HepG2 (cell line): ENCODE data around the gene MTHFD1L. TPM values are rescaled to one million over a fixed set of nuclear protein-coding genes. Genes with fewer than 3 reads are reported as not detected.
A peak's percentile ranks its signal among the peaks of the same experiment; 100 is the strongest.

Experiments
- ASH2L ChIP-seq: fragments of 300-600, 200-600 bp; sonication (generic); IDR thresholded peaks from 2 replicates; pipeline ENCODE4 v1.7.0; 2017; ENCODE audit warnings: low read depth, mild to moderate bottlenecking, moderate library complexity, mixed read lengths, low read length; ENCODE audit not compliant: insufficient read length
- ATF1 ChIP-seq: IDR thresholded peaks from 2 replicates; pipeline ENCODE4 v1.6.1; 2016; ENCODE audit warnings: mild to moderate bottlenecking, control low read depth
- CTCF ChIP-seq: sonication (generic); formaldehyde crosslinking; IDR thresholded peaks from 2 replicates; pipeline ENCODE4 v1.5.0; 2020; ENCODE audit warnings: mild to moderate bottlenecking, missing genetic modification reagents, moderate library complexity
- MIXL1 ChIP-seq: IDR thresholded peaks from 2 replicates; pipeline ENCODE4 v1.6.1; 2016
- MLX ChIP-seq: IDR thresholded peaks from 2 replicates; pipeline ENCODE4 v1.6.1; 2016
- MYNN ChIP-seq: sonication (generic); formaldehyde crosslinking; IDR thresholded peaks from 2 replicates; pipeline ENCODE4 v1.4.0; 2020; ENCODE audit warnings: mild to moderate bottlenecking, low read depth, missing genetic modification reagents
- PAX8 ChIP-seq: sonication (generic); formaldehyde crosslinking; IDR thresholded peaks from 2 replicates; pipeline ENCODE4 v1.8.0; 2022; ENCODE audit warnings: mild to moderate bottlenecking, missing genetic modification reagents, borderline replicate concordance
- ZBTB21 ChIP-seq: sonication (generic); formaldehyde crosslinking; IDR thresholded peaks from 2 replicates; pipeline ENCODE4 v1.4.0; 2020; ENCODE audit warnings: missing genetic modification reagents
- ZBTB7B ChIP-seq: sonication (generic); formaldehyde crosslinking; IDR thresholded peaks from 2 replicates; pipeline ENCODE4 v1.4.0; 2020; ENCODE audit warnings: missing genetic modification reagents
- ZNF124 ChIP-seq: sonication (generic); formaldehyde crosslinking; IDR thresholded peaks from 2 replicates; pipeline ENCODE4 v1.4.0; 2020; ENCODE audit warnings: missing genetic modification reagents
- ZNF160 ChIP-seq: sonication (generic); formaldehyde crosslinking; IDR thresholded peaks from 2 replicates; pipeline ENCODE4 v1.8.0; 2022; ENCODE audit warnings: mild to moderate bottlenecking, inconsistent platforms, missing genetic modification reagents
- ZNF326 ChIP-seq: sonication (generic); formaldehyde crosslinking; IDR thresholded peaks from 2 replicates; pipeline ENCODE4 v1.4.0; 2020; ENCODE audit warnings: missing genetic modification reagents, borderline replicate concordance
- ZNF33A ChIP-seq: sonication (generic); formaldehyde crosslinking; IDR thresholded peaks from 2 replicates; pipeline ENCODE4 v1.5.1; 2020; ENCODE audit warnings: missing genetic modification reagents, mild to moderate bottlenecking, moderate library complexity, borderline replicate concordance
- ZNF343 ChIP-seq: sonication (generic); formaldehyde crosslinking; IDR thresholded peaks from 2 replicates; pipeline ENCODE4 v1.4.0; 2020; ENCODE audit warnings: mild to moderate bottlenecking, missing genetic modification reagents
- ZNF367 ChIP-seq: sonication (generic); formaldehyde crosslinking; IDR thresholded peaks from 2 replicates; pipeline ENCODE4 v1.4.0; 2020; ENCODE audit warnings: missing genetic modification reagents, borderline replicate concordance
- ZNF446 ChIP-seq: sonication (generic); formaldehyde crosslinking; IDR thresholded peaks from 2 replicates; pipeline ENCODE4 v1.5.0; 2020; ENCODE audit warnings: mild to moderate bottlenecking, missing genetic modification reagents
- polyA plus RNA-seq, 8 experiments: library from polyadenylated mRNA; depleted of rRNA in 3 of 8; stranded (reverse) in 7 of 8; unstranded in 1 of 8; fragments of >200 nt; fragmentation: Illumina TruSeq in 4 of 8; extraction: Trizol in 4 of 8; gene quantifications; 2 replicates each; pipeline versions ENCODE4 v1.2.1 to v1.2.3, GENCODE V29; 2011 to 2016; ENCODE audit warnings: low read depth in 4 of 8, missing spikeins in 1 of 8, mixed read lengths in 1 of 8; ENCODE audit not compliant: insufficient read depth in 1 of 8
- total RNA-seq, 5 experiments: library from RNA; depleted of rRNA; stranded (reverse); fragments of >200 nt; fragmentation: Illumina TruSeq; extraction: Trizol; gene quantifications; 2 replicates each; pipeline ENCODE4 v1.2.3, GENCODE V29; 2016; ENCODE audit warnings: low read depth in 1 of 5
- TF ChIP-seq, protein P1 (sequence below), 2 experiments: sonication (generic) in 1 of 2; formaldehyde crosslinking in 1 of 2; IDR thresholded peaks; 2 replicates each; pipeline versions ENCODE4 v1.4.0 to v1.6.1; 2016 to 2020; ENCODE audit warnings: borderline replicate concordance in 1 of 2, low read depth in 1 of 2, mild to moderate bottlenecking in 1 of 2, missing genetic modification reagents in 1 of 2
- TF ChIP-seq, protein P2 (sequence below): sonication (generic); formaldehyde crosslinking; IDR thresholded peaks from 2 replicates; pipeline ENCODE4 v1.9.0; 2021; ENCODE audit warnings: missing genetic modification reagents, borderline replicate concordance

Gene MTHFD1L
- total and polyA plus RNA-seq, 2 of the 13 experiments (the other 11 are each of a cell fraction or from before 2014, with no cell fraction given), result 24.0 to 39.6 TPM

DNA sequence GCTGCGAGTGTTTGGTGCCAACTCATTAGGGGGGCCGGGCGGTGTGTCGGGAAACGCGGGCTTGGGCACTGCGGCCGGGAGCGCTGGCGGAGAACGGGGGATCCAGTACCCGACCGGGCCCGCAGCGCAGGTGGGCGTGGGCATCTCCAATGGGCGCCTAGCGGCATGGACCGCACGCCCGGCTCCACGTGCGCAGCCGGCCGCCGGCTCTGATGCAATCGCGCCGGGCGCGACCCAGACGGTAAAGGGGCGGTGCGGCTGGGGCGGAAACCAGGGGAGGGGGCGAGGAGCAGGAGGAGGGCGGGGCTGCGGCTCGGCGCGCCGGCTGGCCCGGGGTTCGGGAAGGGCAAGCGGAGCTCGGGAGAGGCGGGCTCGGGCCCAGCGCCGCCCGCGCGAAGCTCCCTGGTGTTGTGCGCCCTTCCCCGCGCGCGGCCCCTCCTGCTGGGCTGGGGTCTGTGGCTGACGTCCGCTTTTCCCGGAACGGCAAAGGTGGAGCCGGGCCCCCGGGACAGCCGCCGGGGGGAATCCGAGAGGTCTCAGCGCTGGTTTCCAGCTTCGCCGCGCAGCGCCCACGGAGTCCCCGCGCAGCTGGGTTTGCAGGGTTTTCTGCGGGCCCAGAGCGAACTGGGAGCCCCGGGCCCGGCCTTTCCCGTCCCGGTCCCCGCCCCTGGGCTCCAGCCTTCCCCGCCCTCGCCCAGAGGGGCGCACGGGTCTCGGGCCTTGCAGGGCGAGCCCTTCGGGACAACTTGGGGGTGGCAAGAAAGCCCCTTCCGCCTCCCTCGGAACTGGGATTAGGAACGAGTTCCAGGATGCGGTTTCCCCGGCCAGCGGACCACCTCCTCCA is 867 bp downstream of the MTHFD1L start (continued):
- TF ChIP-seq, protein P1, sequence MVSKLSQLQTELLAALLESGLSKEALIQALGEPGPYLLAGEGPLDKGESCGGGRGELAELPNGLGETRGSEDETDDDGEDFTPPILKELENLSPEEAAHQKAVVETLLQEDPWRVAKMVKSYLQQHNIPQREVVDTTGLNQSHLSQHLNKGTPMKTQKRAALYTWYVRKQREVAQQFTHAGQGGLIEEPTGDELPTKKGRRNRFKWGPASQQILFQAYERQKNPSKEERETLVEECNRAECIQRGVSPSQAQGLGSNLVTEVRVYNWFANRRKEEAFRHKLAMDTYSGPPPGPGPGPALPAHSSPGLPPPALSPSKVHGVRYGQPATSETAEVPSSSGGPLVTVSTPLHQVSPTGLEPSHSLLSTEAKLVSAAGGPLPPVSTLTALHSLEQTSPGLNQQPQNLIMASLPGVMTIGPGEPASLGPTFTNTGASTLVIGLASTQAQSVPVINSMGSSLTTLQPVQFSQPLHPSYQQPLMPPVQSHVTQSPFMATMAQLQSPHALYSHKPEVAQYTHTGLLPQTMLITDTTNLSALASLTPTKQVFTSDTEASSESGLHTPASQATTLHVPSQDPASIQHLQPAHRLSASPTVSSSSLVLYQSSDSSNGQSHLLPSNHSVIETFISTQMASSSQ (IDR thresholded peaks at IDR 0.05; ENCODE audit: low read depth), result no peak; the same call in 1 of the 2 replicates
- TF ChIP-seq, protein P1 (CRISPR knock-in tag; IDR thresholded peaks at IDR 0.05; ENCODE audit: borderline replicate concordance), result peak; percentile 81
- peak; percentile 82; the same call in 1 of the 2 replicates for TF ChIP-seq ZNF160
- peak; percentile 91 for TF ChIP-seq MLX
- no peak; the same call in none of the 2 replicates for TF ChIP-seq ZNF124
- TF ChIP-seq PAX8 (CRISPR knock-in tag), result 0 out of 2 replicates have a peak, but pooled peaks have one; percentile 45
- TF ChIP-seq MIXL1 (CRISPR knock-in tag), result peak; percentile 68; the same call in 1 of the 2 replicates
- TF ChIP-seq MYNN (CRISPR knock-in tag), result no peak
- TF ChIP-seq ZNF33A, result no peak
- TF ChIP-seq ASH2L, result peak; percentile 70
- TF ChIP-seq ZNF326, result no peak
- TF ChIP-seq ZBTB7B, result 0 out of 2 replicates have a peak, but pooled peaks have one; percentile 42
- peak; percentile 26 for TF ChIP-seq CTCF (CRISPR knock-in tag)
- peak; percentile 76; the same call in 1 of the 2 replicates for TF ChIP-seq ZNF343
- TF ChIP-seq, protein P2, sequence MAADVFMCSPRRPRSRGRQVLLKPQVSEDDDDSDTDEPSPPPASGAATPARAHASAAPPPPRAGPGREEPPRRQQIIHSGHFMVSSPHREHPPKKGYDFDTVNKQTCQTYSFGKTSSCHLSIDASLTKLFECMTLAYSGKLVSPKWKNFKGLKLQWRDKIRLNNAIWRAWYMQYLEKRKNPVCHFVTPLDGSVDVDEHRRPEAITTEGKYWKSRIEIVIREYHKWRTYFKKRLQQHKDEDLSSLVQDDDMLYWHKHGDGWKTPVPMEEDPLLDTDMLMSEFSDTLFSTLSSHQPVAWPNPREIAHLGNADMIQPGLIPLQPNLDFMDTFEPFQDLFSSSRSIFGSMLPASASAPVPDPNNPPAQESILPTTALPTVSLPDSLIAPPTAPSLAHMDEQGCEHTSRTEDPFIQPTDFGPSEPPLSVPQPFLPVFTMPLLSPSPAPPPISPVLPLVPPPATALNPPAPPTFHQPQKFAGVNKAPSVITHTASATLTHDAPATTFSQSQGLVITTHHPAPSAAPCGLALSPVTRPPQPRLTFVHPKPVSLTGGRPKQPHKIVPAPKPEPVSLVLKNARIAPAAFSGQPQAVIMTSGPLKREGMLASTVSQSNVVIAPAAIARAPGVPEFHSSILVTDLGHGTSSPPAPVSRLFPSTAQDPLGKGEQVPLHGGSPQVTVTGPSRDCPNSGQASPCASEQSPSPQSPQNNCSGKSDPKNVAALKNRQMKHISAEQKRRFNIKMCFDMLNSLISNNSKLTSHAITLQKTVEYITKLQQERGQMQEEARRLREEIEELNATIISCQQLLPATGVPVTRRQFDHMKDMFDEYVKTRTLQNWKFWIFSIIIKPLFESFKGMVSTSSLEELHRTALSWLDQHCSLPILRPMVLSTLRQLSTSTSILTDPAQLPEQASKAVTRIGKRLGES (CRISPR knock-in tag), result peak; percentile 82; the same call in 1 of the 2 replicates
- TF ChIP-seq ATF1 (CRISPR knock-in tag), result no peak
- TF ChIP-seq ZNF446 (CRISPR knock-in tag), result peak; percentile 59
- TF ChIP-seq ZBTB21 (CRISPR knock-in tag), result no peak
- TF ChIP-seq ZNF367 (CRISPR knock-in tag), result no peak
